ENCODE results near the gene DNMBP.
A peak's percentile ranks its signal among the peaks of the same experiment; 100 is the strongest.
"Not testable (repeated sequence)": the region's sequence is repeated elsewhere in the genome, so short reads cannot be mapped to it uniquely, and the experiment has no call there.

DNMBP gene

GRCh38 chr10:99914236-99914635 is 95.5 kb downstream of the DNMBP start:
- DNase-seq (ENCODE audit: low read depth): no peak

GRCh38 chr10:99913831-99914235 is 95.9 kb downstream of the DNMBP start:
- no peak for DNase-seq (ENCODE audit: low read depth)

GRCh38 chr10:99912041-99912440 is 97.7 kb downstream of the DNMBP start:
- DNase-seq (ENCODE audit: low read depth): no peak

DNA sequence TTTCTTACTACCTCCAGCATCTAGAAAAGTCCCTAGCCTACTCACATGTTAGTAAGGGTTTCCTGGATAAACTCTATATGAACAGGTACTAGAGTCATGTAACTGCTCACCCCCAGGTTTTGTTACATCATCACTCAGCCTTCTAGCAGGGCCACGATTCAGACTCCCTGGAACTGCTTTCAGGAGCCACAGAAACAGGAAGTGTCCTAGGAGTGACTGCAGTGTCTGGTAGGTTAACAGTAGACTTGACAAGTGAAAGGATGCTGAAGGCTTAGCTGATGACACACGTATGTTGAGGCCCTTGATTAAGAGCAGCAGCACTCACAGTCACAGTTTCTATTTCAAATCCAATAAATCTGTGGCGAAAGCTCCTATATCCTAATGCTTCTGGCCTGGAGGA is 101.2 kb downstream of the DNMBP start:
- DNase-seq (ENCODE audit: low read depth): no peak

- peak; percentile 88 for DNase-seq (ENCODE audit: low read depth)
Measured at GRCh38 chr10:99906470-99906869, 103.3 kb downstream of the DNMBP start.

GRCh38 chr10:99905971-99906370 is 103.8 kb downstream of the DNMBP start:
- no peak for DNase-seq (ENCODE audit: low read depth)

DNA sequence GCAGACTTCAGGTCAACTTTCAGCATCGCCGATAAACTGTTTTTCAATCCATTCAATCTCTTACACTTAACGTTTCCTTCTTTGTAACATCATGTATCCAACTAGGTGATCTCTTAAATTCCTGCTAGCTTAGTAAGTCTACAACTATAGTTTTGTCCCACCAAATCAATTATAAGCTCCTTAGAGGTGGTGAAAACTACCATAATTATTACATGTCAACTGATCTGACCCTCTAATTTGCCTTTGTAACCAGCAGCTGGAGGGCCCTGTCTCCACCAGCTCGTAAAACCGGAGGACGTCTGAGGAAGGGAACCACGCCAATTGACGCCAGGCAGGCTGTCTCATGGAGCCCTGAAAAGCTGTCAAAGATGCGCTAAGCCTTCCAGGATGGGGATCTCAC is 113.9 kb downstream of the DNMBP start:
- DNase-seq (ENCODE audit: low read depth): no peak

- peak; percentile 60 for DNase-seq (ENCODE audit: low read depth)
Measured at GRCh38 chr10:99895066-99895465, 114.7 kb downstream of the DNMBP start.

DNA sequence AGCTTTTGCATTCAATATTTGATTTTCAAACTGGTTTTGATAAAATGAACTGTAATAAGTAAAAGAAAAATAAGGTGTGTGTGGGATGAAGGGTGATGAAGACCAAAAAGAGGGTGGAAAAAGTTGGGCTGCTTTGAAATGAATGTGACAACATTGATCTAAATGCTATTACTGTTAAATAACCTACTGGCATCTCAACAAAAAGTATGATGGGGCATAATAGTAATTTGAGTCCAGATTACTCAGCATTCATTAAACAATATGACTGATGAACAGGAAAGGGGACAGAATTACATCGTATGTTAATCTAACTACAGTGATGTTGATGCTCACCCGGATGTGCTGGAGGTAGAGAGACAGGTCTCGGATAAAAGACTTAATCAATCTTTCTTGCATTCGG is 115.1 kb downstream of the DNMBP start:
- DNase-seq (ENCODE audit: low read depth): no peak

- DNase-seq (ENCODE audit: low read depth): peak; percentile 51
Measured at GRCh38 chr10:99888622-99889021, 121.1 kb downstream of the DNMBP start.

GRCh38 chr10:99883523-99883922 is 126.2 kb downstream of the DNMBP start:
- DNase-seq (ENCODE audit: low read depth): no peak

- no peak for DNase-seq (ENCODE audit: low read depth)
Measured at GRCh38 chr10:99881371-99881770, 128.4 kb downstream of the DNMBP start.

GRCh38 chr10:99880080-99880835 is 129.5 kb downstream of the DNMBP start:
- DNase-seq (ENCODE audit: low read depth): peak; percentile 34

DNA sequence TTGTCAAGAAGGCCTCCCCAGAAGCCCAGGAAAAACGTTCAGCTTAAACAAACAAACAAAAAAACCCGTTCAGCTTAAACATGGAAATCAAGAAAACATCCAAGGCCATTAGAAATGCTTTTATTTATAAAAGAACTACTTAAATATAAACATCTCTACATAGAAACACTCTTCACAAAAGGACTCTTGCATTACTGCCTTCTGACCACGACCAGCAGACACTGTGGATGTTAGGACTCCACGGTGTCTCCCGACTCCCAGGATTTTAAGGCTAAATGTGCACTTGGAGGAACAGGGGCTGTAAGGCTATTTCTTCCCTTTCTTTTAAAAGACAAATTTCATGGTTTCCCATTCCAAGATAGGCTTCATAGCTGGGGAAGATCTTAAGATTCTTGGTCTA is 134.3 kb downstream of the DNMBP start:
- DNase-seq (ENCODE audit: low read depth): no peak

- DNase-seq (ENCODE audit: low read depth): no peak
Measured at GRCh38 chr10:99874341-99875085, 135.2 kb downstream of the DNMBP start.

DNA sequence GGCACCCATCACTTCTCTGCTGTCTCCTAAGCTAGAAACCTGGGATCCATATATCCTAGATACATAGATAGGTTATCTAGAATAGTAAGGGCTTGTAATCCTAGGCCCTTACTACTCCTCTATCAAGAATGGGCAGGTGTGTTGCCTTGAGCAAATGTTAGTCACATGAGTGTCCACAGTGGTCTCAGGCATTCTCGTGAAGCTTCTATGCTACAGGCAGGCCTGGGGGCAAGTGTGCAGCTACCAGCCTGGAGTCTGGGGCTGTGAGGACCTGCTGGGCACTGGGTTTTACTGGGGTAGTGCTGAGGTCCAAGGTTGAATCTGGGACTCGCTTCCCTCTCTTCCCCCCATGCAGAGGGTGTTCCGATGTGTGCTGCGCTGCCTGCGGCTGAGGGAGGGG is 135.9 kb downstream of the DNMBP start:
- DNase-seq (ENCODE audit: low read depth): no peak

DNA sequence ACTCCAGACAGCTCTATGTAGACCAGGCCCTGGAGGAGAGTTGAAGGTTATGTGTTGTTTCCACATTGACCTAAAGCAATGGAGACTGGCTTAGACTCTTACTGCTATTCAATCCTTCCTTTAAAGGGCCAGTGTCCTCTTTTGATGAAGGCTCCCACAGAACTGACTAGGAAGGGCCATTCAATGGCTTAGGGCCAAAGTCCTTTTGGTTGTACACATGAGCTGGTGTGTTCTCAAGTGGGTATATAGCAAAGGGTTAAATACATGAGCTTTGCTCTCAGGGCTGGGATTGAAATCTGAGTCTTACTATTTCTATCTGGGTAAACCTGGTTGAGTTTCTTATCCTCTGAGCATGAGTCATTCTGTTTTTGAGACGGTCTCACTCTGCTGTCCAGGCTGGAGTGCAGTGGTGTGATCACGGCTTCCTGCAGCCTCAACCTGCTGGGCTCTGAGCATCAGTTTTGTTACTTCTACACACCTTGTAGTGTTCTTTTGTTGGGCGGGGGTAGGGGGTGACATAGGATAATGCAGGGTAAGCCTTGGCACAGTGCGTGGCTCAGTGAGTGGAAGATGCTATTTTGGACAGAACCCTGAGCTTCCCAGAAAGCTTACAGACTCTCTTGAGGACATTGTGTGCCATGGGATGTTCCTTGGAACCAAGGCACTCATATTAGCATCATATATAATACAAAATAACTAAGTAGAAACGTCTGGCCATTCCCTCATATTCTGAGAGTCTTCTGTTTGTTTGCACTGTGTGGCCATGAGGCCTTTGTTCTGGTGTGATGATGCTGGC is 137.2 kb downstream of the DNMBP start:
- DNase-seq (ENCODE audit: low read depth): peak; percentile 48

GRCh38 chr10:99870123-99870730 is 139.5 kb downstream of the DNMBP start:
- DNase-seq (ENCODE audit: low read depth): peak; percentile 55

DNA sequence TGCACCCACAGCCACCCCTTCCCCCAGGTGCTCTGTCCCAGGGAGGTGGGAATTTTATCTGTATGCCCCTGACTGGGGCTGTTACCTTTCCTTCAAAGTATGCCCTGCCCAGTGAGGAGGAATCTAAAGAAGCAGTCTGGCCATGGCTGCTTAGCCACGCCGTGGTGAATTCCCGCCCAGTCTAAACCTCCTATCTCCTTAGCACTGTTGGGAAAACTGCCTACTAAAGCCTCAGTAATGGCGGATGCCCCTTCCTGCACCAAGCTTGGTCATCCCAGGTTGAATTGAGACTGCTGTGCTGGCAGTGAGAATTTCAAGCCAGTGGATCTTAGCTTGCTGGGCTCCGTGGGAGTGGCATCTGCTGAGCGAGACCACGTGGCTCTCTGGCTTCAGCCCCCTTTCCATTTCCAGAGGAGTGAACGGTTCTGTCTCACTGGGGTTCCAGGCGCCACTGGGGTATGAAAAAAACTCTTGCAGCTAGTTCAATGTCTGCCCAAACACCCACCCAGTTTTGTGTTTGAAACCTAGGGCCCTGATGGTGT is 140.1 kb downstream of the DNMBP start:
- DNase-seq (ENCODE audit: low read depth): no peak

DNA sequence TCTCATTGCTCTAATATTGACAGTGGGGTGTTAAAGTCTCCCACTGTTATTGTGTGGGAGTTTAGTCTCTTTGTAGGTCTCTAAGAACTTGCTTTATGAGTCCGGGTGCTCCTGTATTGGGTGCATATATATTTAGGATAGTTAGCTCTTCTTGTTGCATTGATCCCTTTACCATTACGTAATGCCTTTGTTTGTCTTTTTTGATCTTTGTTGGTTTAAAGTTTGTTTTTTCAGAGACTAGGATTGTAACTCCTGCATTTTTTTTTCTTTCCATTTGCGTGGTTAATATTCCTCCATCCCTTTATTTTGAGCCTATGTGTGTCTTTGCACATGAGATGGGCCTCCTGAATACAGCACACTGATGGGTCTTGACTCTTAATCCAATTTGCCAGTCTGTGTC is 142.5 kb downstream of the DNMBP start:
- not testable (repeated sequence) for DNase-seq (ENCODE audit: low read depth)

DNA sequence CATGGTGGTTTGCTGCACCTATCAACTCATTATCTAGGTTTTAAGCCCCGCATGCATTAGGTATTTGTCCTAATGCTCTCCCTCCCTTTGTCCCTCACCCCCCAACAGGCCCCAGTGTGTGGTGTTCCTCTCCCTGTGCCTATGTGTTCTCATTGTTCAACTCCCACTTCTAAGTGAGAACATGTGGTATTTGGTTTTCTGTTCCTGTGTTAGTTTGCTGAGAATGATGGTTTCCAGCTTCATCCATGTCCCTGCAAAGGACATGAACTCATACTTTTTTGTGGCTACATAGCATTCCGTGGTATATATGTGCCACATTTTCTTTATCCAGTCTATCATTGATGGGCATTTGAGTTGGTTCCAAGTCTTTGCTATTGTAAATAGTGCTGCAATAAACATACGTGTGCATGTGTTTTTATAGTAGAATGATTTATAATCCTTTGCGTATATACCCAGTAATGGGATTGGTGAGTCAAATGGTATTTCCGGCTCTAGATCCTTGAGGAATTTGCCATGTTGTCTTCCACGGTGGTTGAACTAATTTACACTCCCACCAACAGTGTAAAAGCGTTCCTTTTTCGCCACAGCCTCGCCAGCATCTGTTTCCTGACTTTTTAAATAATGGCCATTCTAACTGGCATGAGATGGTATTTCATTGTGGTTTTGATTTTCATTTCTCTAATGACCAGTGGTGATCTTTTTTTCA is 146.1 kb downstream of the DNMBP start:
- DNase-seq (ENCODE audit: low read depth): peak; percentile 48

All from amniotic epithelial cell (primary cell).